ENCODE results near the gene SMAD6. TPM values are rescaled to one million over a fixed set of nuclear protein-coding genes. Genes with fewer than 3 reads are reported as not detected.

The SMAD6 gene
- total RNA-seq, 3 donors from 2014 or later (not counting 1 experiment from before 2014, with no cell fraction given), result 0.07 to 0.38 (median 0.09) TPM

DNA sequence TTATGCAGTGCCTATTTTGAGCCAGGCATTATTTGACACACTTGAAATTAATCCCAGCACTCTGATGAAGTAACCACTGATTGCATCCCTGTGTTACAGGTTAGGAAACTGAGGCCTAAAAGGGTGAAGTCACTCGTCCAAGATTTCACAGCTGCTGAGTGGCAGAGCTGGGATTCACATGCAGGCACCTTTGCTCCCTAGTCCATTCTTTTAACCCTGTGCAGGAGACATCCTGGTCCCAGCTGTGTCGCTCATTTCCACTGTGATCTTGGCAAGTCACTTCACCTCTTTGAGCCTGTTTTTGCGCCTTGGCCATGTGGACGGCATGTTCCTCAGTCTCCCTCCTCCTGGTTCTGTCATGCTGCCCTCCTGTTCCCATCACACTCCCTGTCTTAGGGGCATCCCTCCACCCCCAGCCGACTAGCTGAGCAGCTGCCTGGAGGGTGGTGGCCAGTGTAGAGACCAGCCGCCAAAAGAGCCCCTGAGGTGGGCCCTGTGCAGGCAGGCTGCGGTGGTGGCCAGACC lies 70.6 kb downstream of the SMAD6 start:
- Mint-ChIP-seq H3K4me1 (no peaks in the 10 kb centered on the region), H3K36me3 (no peaks in the 10 kb centered on the region), H3K27ac (no peak overlapping the region), H3K9me3 (no peaks in the 10 kb centered on the region), H3K27me3 (ENCODE audit: low read depth in 2 of 2) (peaks cover 0 to 5% of the 10 kb centered on the region in 2 donors), H3K4me3 (no peak overlapping the region)
- intact Hi-C loops (cut with micrococcal nuclease), result no loop called here
- H3K4me1 ChIP-seq (ENCODE audit: control insufficient read depth, insufficient read depth, low read length), result no peaks in the 10 kb centered on the region
- H3K27ac ChIP-seq (ENCODE audit: low read length), result no peak overlapping the region
- no peaks in the 10 kb centered on the region for H3K36me3 ChIP-seq (ENCODE audit: control insufficient read depth, insufficient read depth, low read length)
- WGBS (ENCODE audit: insufficient coverage), result 79% methylated on average over 7 of the region's 7 CpGs
- no peaks in the 10 kb centered on the region for H3K9me3 ChIP-seq (ENCODE audit: control insufficient read depth, insufficient read depth, low read length)
- DNase-seq, result no peak
- TF ChIP-seq, protein P1, sequence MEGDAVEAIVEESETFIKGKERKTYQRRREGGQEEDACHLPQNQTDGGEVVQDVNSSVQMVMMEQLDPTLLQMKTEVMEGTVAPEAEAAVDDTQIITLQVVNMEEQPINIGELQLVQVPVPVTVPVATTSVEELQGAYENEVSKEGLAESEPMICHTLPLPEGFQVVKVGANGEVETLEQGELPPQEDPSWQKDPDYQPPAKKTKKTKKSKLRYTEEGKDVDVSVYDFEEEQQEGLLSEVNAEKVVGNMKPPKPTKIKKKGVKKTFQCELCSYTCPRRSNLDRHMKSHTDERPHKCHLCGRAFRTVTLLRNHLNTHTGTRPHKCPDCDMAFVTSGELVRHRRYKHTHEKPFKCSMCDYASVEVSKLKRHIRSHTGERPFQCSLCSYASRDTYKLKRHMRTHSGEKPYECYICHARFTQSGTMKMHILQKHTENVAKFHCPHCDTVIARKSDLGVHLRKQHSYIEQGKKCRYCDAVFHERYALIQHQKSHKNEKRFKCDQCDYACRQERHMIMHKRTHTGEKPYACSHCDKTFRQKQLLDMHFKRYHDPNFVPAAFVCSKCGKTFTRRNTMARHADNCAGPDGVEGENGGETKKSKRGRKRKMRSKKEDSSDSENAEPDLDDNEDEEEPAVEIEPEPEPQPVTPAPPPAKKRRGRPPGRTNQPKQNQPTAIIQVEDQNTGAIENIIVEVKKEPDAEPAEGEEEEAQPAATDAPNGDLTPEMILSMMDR (IDR thresholded peaks at IDR 0.05), result no peak
- H3K4me3 ChIP-seq (ENCODE audit: low read length), result no peak overlapping the region
- no peak for ATAC-seq
- no peaks in the 10 kb centered on the region for H3K27me3 ChIP-seq (ENCODE audit: control insufficient read depth, insufficient read depth, low read length)

DNA sequence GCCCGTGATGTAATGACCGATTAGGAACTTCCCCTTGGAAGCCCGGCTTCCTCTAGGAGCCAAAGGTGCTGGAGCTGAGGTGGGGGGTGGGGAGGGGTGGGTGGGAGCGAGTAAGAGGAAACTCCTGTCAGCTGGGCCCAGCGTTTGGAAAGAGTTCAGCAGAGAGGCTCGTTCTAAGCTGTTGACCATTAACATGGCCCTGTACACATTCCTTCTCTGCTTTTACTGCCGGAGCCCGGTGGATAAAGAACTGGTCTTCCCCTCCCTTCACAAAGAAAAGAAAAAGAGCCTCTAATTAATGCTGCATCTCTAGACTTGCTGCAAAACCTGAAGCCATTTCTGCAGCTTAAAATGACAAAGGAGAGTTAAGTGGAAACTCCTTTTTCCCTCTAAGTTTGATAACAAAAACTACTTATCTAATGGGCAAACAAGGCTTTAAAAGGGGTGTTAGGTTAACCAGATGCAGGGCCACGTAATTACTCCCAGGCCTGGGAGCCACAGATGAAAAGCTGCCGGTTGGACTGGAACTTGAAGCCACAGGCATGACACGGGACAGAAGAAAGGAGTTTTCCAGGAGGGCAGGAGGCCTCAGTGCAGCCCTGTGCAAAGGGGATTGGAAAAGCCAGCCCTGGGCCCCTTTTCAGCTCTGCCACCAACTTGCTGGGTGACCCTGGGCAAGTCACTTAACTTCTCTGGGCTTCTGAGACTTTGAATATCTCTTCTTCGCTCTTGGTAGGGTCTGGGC lies 71.3 kb downstream of the SMAD6 start:
- TF ChIP-seq, protein P1 (IDR thresholded peaks at IDR 0.05), result no peak
- no peak for DNase-seq
- H3K4me3 Mint-ChIP-seq, result no peak overlapping the region
- H3K36me3 Mint-ChIP-seq, result no peaks in the 10 kb centered on the region
- H3K27me3 Mint-ChIP-seq (ENCODE audit: low read depth in 2 of 2), result peaks cover 0 to 4% of the 10 kb centered on the region in 2 donors
- Histone ChIP-seq H3K4me3 (ENCODE audit: low read length) (no peak overlapping the region), H3K27ac (ENCODE audit: low read length) (no peak overlapping the region), H3K27me3 (ENCODE audit: control insufficient read depth, insufficient read depth, low read length) (no peaks in the 10 kb centered on the region), H3K4me1 (ENCODE audit: control insufficient read depth, insufficient read depth, low read length) (no peaks in the 10 kb centered on the region), H3K36me3 (ENCODE audit: control insufficient read depth, insufficient read depth, low read length) (no peaks in the 10 kb centered on the region), H3K9me3 (ENCODE audit: control insufficient read depth, insufficient read depth, low read length) (no peaks in the 10 kb centered on the region)
- no peak overlapping the region for H3K27ac Mint-ChIP-seq
- intact Hi-C loops (cut with micrococcal nuclease), result no loop called here
- H3K4me1 Mint-ChIP-seq, result no peaks in the 10 kb centered on the region
- H3K9me3 Mint-ChIP-seq, result no peaks in the 10 kb centered on the region
- no peak for ATAC-seq
- 59% methylated on average over 10 of the region's 12 CpGs for WGBS (ENCODE audit: insufficient coverage)

DNA sequence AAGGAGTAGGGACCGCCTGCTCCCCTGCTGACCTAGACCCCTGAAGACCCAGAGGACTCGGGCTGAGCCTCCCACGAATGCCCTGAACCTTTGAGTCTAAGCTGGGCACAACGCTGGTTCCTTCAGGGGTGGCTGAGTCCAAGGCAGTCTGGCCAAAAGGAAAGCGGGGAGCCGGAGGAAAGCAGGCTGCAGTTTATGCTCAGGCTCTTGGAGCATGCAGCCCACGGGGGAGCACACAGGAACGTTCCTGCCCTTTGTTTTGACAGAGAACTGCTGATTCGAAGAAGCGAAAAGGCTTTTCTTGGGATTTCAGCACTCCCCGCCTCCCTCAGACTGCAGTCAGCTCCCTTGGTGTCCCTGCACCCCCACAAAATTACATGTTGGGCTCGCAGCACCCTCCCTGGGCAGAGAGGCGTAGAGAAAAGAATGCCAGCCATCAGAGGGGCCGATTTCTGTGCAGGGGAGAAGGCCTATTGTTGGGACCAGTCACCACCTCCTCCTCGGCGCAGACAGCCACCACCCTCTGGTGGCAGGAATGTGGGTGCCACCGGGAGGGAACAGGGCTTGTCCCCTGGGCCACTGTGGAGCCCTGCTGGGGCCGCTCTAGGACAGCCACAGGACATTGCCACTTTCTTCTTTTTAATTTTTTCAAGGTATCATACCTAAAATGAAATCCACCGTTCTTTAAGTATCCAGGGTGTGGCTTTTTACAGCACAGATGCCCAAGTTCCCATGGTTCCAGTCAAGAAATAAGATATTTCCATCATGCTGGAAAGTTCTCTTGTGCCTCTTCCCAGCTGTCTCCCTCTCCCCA lies 72.2 kb downstream of the SMAD6 start:
- WGBS (ENCODE audit: insufficient coverage), result 65% methylated on average over 19 of the region's 19 CpGs
- Mint-ChIP-seq H3K9me3 (no peaks in the 10 kb centered on the region), H3K4me1 (no peaks in the 10 kb centered on the region), H3K36me3 (no peaks in the 10 kb centered on the region), H3K27me3 (ENCODE audit: low read depth in 2 of 2) (no peaks in the 10 kb centered on the region), H3K27ac (no peak overlapping the region), H3K4me3 (no peak overlapping the region)
- no peak overlapping the region for H3K27ac ChIP-seq (ENCODE audit: low read length)
- peak in 1 of 2 donors; percentile 70 for DNase-seq
- intact Hi-C loops (cut with micrococcal nuclease), result loop anchor here (1.0 kb wide), 1 partner anchor 171 kb away; no protein-coding TSS in a partner anchor
- TF ChIP-seq, protein P1 (IDR thresholded peaks at IDR 0.05), result peak; percentile 23
- no peaks in the 10 kb centered on the region for H3K9me3 ChIP-seq (ENCODE audit: control insufficient read depth, insufficient read depth, low read length)
- no peaks in the 10 kb centered on the region for H3K36me3 ChIP-seq (ENCODE audit: control insufficient read depth, insufficient read depth, low read length)
- H3K4me1 ChIP-seq (ENCODE audit: control insufficient read depth, insufficient read depth, low read length), result no peaks in the 10 kb centered on the region
- ATAC-seq, result peak in 2 of 3 donors; percentile 55 to 63
- no peak overlapping the region for H3K4me3 ChIP-seq (ENCODE audit: low read length)
- no peaks in the 10 kb centered on the region for H3K27me3 ChIP-seq (ENCODE audit: control insufficient read depth, insufficient read depth, low read length)

Measured in natural killer cell (primary cell).